Measurements from ENCODE around the gene COL9A2.

- TF ChIP-seq CTCF (IDR thresholded peaks at IDR 0.05; ENCODE audit: poor library complexity, severe bottlenecking) (no peak), TAF1 (IDR thresholded peaks at IDR 0.05; ENCODE audit: low read depth) (no peak), EP300 (conservative IDR thresholded peaks at IDR 0.05; ENCODE audit: poor library complexity, severe bottlenecking) (no peak)
These were observed 51.8 kb downstream of the COL9A2 start for GRCh38 chr1:40265298-40265697.

All from neural cell (in vitro differentiated cells).